Measurements from ENCODE around the gene ZNF48. TPM values are rescaled to one million over a fixed set of nuclear protein-coding genes. Genes with fewer than 3 reads are reported as not detected.

Gene ZNF48
- total RNA-seq, 1 donor from 2014 or later = 13.0 TPM

- Mint-ChIP-seq H3K4me3 (peak overlapping the region; percentile 38), H3K36me3 (ENCODE audit: low read depth) (peaks cover 27% of the 10 kb centered on the region), H3K27me3 (peaks cover 4% of the 10 kb centered on the region), H3K9me3 (no peaks in the 10 kb centered on the region), H3K4me1 (peaks cover 42% of the 10 kb centered on the region), H3K27ac (no peak overlapping the region)
- CTCF ChIA-PET = interaction anchor here (1.4 to 1.7 kb wide), 3 partner anchors 10 to 21 kb away, joined by 4 to 5 read pairs (median 5); partner anchors contain the start of gene ZNF771
- TF ChIP-seq, protein P1, sequence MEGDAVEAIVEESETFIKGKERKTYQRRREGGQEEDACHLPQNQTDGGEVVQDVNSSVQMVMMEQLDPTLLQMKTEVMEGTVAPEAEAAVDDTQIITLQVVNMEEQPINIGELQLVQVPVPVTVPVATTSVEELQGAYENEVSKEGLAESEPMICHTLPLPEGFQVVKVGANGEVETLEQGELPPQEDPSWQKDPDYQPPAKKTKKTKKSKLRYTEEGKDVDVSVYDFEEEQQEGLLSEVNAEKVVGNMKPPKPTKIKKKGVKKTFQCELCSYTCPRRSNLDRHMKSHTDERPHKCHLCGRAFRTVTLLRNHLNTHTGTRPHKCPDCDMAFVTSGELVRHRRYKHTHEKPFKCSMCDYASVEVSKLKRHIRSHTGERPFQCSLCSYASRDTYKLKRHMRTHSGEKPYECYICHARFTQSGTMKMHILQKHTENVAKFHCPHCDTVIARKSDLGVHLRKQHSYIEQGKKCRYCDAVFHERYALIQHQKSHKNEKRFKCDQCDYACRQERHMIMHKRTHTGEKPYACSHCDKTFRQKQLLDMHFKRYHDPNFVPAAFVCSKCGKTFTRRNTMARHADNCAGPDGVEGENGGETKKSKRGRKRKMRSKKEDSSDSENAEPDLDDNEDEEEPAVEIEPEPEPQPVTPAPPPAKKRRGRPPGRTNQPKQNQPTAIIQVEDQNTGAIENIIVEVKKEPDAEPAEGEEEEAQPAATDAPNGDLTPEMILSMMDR (IDR thresholded peaks at IDR 0.05) = no peak
- POLR2A ChIA-PET = interaction anchor here (1.1 to 2.6 kb wide), 5 partner anchors 9 to 214 kb away, joined by 5 to 33 read pairs (median 10); partner anchors contain the start of genes CD2BP2, CORO1A and ZNF771
- no peak for DNase-seq
- intact Hi-C loops (cut with micrococcal nuclease) = no loop called here
- no peak for ATAC-seq (ENCODE audit: low read depth)
These were observed 1.8 kb downstream of the ZNF48 start for GRCh38 chr16:30397056-30397455.

DNA sequence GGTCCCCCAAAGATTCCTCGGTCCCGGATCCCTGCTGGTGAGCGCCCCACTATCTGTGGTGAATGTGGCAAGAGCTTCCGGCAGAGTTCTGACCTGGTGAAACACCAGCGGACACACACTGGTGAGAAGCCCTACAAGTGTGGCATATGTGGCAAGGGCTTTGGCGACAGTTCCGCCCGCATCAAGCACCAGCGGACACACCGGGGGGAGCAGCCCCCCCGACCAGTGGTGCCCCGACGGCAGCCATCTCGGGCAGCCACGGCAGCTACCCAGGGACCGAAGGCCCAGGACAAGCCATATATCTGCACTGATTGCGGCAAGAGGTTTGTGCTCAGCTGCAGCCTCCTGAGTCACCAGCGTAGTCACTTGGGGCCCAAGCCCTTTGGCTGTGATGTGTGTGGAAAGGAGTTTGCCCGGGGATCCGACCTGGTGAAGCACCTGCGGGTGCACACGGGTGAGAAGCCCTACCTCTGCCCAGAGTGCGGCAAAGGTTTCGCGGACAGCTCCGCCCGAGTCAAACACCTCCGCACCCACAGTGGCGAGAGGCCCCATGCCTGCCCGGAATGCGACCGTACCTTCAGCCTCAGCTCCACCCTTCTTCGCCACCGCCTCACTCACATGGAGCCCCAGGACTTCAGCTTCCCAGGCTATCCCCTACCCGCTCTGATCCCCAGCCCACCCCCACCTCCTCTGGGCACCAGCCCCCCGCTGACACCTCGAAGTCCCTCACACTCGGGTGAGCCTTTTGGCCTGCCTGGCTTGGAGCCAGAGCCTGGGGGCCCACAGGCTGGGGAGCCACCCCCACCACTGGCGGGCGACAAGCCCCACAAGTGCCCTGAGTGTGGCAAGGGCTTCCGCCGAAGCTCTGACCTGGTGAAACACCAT is 2.8 kb downstream of the ZNF48 start:
- TF ChIP-seq, protein P1 (IDR thresholded peaks at IDR 0.05) = no peak
- H3K27ac Mint-ChIP-seq = no peak overlapping the region
- intact Hi-C loops (cut with micrococcal nuclease) = no loop called here
- ATAC-seq (ENCODE audit: low read depth) = no peak
- H3K27me3 Mint-ChIP-seq = peaks cover 4% of the 10 kb centered on the region
- no peak for DNase-seq
- POLR2A ChIA-PET = interaction anchor here (0.5 to 3.3 kb wide), 4 partner anchors 9 to 303 kb away, joined by 4 to 17 read pairs (median 8); partner anchors contain the start of genes SEPTIN1 and ZNF771
- H3K9me3 Mint-ChIP-seq = no peaks in the 10 kb centered on the region
- peaks cover 42% of the 10 kb centered on the region for H3K4me1 Mint-ChIP-seq
- peaks cover 27% of the 10 kb centered on the region for H3K36me3 Mint-ChIP-seq (ENCODE audit: low read depth)
- no peak overlapping the region for H3K4me3 Mint-ChIP-seq
- CTCF ChIA-PET = interaction anchor here (1.5 to 1.7 kb wide), 2 partner anchors 9 to 11 kb away, joined by 4 to 5 read pairs; partner anchors contain the start of gene ZNF771

DNA sequence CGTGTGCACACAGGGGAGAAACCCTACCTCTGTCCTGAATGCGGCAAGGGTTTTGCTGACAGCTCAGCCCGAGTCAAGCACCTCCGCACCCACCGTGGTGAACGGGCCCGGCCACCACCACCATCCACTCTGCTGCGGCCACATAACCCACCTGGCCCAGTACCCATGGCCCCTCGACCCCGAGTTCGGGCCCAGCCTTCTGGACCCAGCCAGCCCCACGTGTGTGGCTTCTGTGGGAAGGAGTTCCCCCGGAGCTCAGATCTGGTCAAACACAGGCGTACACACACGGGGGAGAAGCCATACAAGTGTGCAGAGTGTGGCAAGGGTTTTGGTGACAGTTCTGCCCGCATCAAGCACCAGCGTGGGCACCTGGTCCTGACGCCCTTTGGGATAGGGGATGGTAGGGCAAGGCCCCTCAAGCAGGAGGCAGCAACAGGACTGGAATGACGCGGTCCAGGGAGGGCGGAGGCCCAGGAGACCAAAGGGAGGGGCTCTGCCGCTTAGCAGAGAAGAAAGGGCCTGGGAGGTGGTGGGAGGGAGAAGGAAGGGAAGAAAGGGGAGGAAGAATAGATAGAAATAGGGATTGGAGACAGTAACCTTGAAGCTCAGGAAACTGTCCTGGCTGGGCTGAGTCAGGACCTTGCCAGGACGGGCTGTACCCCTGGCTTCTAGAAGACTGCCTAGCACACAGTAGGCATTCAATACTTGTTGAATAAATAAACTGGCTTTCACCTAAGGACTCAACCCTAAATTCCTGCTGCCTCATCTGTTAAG is 3.6 kb downstream of the ZNF48 start:
- no peaks in the 10 kb centered on the region for H3K9me3 Mint-ChIP-seq
- TF ChIP-seq, protein P1 (IDR thresholded peaks at IDR 0.05) = no peak
- no peak for DNase-seq
- no peak overlapping the region for H3K27ac Mint-ChIP-seq
- intact Hi-C loops (cut with micrococcal nuclease) = no loop called here
- ChIA-PET CTCF (interaction anchor here (0.6 kb wide), 1 partner anchor 16 kb away, joined by 3 read pairs; the partner anchor contains the start of gene SEPTIN1), POLR2A (interaction anchor here (0.6 to 3.3 kb wide), 4 partner anchors 8 to 16 kb away, joined by 3 to 17 read pairs (median 8); partner anchors contain the start of genes SEPTIN1 and ZNF771)
- no peak for ATAC-seq (ENCODE audit: low read depth)
- no peak overlapping the region for H3K4me3 Mint-ChIP-seq
- H3K27me3 Mint-ChIP-seq = peaks cover 4% of the 10 kb centered on the region
- peaks cover 42% of the 10 kb centered on the region for H3K4me1 Mint-ChIP-seq
- H3K36me3 Mint-ChIP-seq (ENCODE audit: low read depth) = peaks cover 27% of the 10 kb centered on the region

- peaks cover 27% of the 10 kb centered on the region for H3K36me3 Mint-ChIP-seq (ENCODE audit: low read depth)
- no peaks in the 10 kb centered on the region for H3K9me3 Mint-ChIP-seq
- DNase-seq = no peak
- ChIA-PET POLR2A (interaction anchor here (0.5 to 3.3 kb wide), 5 partner anchors 7 to 22 kb away, joined by 3 to 17 read pairs (median 3); partner anchors contain the start of genes SEPTIN1 and ZNF771), CTCF (interaction anchor here (0.6 to 1.8 kb wide), 3 partner anchors 10 to 308 kb away, joined by 3 to 8 read pairs (median 3); partner anchors contain the start of genes SEPTIN1 and TBX6)
- no peak for ATAC-seq (ENCODE audit: low read depth)
- H3K4me3 Mint-ChIP-seq = peak overlapping the region; percentile 86
- H3K27me3 Mint-ChIP-seq = peaks cover 4% of the 10 kb centered on the region
- TF ChIP-seq, protein P1 (IDR thresholded peaks at IDR 0.05) = no peak
- H3K4me1 Mint-ChIP-seq = peaks cover 38% of the 10 kb centered on the region
- intact Hi-C loops (cut with micrococcal nuclease) = loop anchor here (2.0 to 10.0 kb wide), 2 partner anchors 17 to 335 kb away; partner anchors contain the start of gene ALDOA
- peak overlapping the region; percentile 66 for H3K27ac Mint-ChIP-seq
These were observed 4.4 kb downstream of the ZNF48 start for GRCh38 chr16:30399435-30400186.

Data from activated B cell treated with CpG ODN at 0.5 μM for 24 hours (primary cell).